ENCODE measurements around the gene UCKL1. TPM values are rescaled to one million over a fixed set of nuclear protein-coding genes. Genes with fewer than 3 reads are reported as not detected.
"Not testable (repeated sequence)": the region's sequence is repeated elsewhere in the genome, so short reads cannot be mapped to it uniquely, and the experiment has no call there.

Gene UCKL1
- polyA plus RNA-seq, 2 donors, result 40.6 to 47.3 TPM

DNA sequence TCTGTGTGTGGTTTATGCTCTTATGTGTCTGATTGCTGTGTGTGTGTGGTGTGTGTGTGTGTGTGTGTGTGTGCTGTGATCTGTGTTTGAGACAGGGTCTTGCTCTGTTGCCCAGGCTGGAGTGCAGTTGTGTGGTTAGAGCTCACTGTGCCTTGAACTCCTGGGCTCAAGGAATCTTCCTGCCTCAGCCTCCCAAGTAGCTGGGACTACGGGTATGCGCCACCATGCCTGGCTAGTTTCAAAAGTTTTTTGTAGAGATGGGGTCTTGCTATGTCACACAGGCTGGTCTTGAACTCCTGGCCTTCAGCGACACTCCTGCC is 16.9 kb upstream of the UCKL1 start:
- Histone ChIP-seq H3K4me3 (ENCODE audit: low read depth in 1 of 2, low read length in 2 of 2) (no peak overlapping the region), H3K36me3 (ENCODE audit: control insufficient read depth in 2 of 2, insufficient read depth in 2 of 2, low read length in 1 of 2) (peaks cover 5 to 9% of the 10 kb centered on the region in 2 donors), H3K9me3 (ENCODE audit: control insufficient read depth in 2 of 2, insufficient read depth in 1 of 2, low read depth in 1 of 2, low read length in 1 of 2) (no peaks in the 10 kb centered on the region), H3K27me3 (ENCODE audit: control insufficient read depth in 1 of 2, insufficient read depth in 2 of 2, low read length in 2 of 2) (no peaks in the 10 kb centered on the region), H3K27ac (ENCODE audit: low read depth in 2 of 2, low read length in 1 of 2) (no peak overlapping the region), H3K4me1 (ENCODE audit: control insufficient read depth in 2 of 2, insufficient read depth in 2 of 2, low read length in 1 of 2) (peaks cover 1 to 22% of the 10 kb centered on the region in 2 donors)
- 96 to 98% methylated on average over 3 of the region's 3 CpGs for WGBS, 2 donors

DNA sequence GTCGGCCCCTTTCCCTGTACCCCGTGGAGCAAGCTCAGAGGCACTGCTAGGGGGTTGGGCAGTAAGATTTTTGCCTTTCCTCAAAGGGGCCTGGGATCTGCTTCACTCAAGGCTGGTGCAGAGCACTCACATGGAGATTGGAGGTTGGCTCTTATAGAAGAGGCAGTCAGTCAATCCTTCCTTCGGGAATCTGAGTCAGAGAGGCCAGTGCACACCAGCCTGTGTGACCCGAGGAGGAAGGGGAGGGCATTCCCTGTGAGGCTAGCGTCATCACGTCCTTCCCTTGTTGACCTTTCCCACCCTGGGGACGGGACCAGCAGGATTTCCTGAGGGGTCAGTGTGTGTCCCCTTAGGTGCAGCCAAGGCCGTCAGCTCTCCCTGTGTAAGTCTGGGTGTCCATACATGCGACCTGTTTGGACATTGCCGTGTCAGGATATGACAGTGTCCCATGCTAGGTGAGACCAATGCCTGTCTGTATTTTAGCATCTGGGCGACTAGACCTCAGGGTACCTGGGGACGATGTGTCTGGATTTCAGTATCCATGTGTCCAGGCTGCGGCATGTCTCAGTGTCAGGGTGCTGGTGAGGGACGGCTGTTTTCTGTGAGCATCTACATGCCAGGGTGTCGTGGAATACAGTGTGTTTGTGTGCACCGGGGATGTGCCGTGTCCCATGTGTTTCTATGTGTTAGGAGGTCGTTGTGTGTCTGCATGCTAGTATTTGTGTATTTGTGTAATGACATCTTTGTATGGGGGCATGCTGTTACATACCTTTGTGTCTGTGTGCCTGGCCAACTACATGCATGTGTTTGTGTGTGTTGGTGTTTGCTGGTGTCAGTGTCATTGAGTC is 16.3 kb upstream of the UCKL1 start:
- Histone ChIP-seq H3K4me3 (ENCODE audit: low read depth in 1 of 2, low read length in 2 of 2) (no peak overlapping the region), H3K9me3 (ENCODE audit: control insufficient read depth in 2 of 2, insufficient read depth in 1 of 2, low read depth in 1 of 2, low read length in 1 of 2) (no peaks in the 10 kb centered on the region), H3K27me3 (ENCODE audit: control insufficient read depth in 1 of 2, insufficient read depth in 2 of 2, low read length in 2 of 2) (no peaks in the 10 kb centered on the region), H3K27ac (ENCODE audit: low read depth in 2 of 2, low read length in 1 of 2) (peak overlapping the region in 1 of 2 donors; percentile 30), H3K36me3 (ENCODE audit: control insufficient read depth in 2 of 2, insufficient read depth in 2 of 2, low read length in 1 of 2) (peaks cover 6 to 12% of the 10 kb centered on the region in 2 donors), H3K4me1 (ENCODE audit: control insufficient read depth in 2 of 2, insufficient read depth in 2 of 2, low read length in 1 of 2) (peaks cover 2 to 20% of the 10 kb centered on the region in 2 donors)
- WGBS, 2 donors, result 70 to 77% methylated on average over 18 of the region's 18 CpGs

DNA sequence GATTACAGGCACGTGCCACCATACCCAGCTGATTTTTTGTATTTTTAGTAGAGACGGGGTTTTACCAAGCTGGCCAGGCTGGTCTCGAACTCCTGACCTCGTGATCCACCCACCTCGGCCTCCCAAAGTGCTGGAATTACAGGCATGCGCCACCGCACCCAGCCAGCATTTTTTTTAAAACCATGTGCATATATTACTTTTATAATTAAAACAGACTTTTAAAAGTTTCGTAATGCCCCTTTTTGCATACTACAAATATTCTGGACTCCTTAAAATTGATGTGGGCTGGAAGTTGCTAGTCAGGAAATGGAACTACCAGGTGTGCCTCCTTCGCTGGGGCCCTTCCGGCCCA is 15.7 kb upstream of the UCKL1 start:
- WGBS, 2 donors, result 84 to 87% methylated on average over 10 of the region's 10 CpGs

DNA sequence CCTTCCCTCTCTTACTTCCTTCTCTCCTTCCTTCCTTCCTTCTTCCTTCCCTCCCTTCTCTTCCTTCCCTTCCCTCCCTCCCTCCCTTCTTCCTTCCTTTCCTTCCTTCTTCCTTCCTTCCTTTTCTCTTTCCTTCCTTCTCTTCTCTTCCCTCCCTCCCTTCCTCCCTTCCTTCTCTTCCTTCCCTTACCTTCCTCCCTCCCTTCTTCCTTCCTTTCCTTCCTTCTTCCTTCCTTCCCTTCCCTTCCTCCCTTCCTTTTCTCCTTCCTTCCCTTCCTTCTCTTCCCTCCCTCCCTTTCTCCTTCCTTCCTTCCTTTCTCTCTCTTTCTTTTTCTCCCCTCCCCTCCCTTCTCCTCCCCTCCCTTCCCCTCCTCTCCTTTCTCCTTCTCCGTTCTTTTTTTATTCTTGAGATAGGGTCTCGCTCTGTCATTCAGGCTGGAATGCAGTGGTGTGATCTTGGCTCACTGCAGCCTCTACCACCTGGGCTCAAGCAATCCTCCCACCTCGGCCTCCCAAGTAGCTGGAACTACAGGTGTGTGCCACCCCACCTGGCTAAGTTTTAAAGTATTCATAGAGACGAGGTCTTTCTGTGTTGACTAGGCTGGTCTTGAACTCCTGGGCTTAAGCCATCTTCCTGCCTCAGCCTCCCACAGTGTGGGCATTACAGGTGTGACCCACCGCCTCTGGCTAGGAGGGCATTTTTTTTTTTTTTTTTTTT is 14.7 kb upstream of the UCKL1 start:
- Histone ChIP-seq H3K4me3 (ENCODE audit: low read depth in 1 of 2, low read length in 2 of 2) (no peak overlapping the region), H3K27me3 (ENCODE audit: control insufficient read depth in 1 of 2, insufficient read depth in 2 of 2, low read length in 2 of 2) (no peaks in the 10 kb centered on the region), H3K4me1 (ENCODE audit: control insufficient read depth in 2 of 2, insufficient read depth in 2 of 2, low read length in 1 of 2) (peaks cover 2 to 20% of the 10 kb centered on the region in 2 donors), H3K36me3 (ENCODE audit: control insufficient read depth in 2 of 2, insufficient read depth in 2 of 2, low read length in 1 of 2) (peaks cover 10 to 26% of the 10 kb centered on the region in 2 donors), H3K9me3 (ENCODE audit: control insufficient read depth in 2 of 2, insufficient read depth in 1 of 2, low read depth in 1 of 2, low read length in 1 of 2) (peaks cover 0 to 3% of the 10 kb centered on the region in 2 donors), H3K27ac (ENCODE audit: low read depth in 2 of 2, low read length in 1 of 2) (no peak overlapping the region)
- WGBS, 2 donors, result 86 to 90% methylated on average over 5 of the region's 5 CpGs

More for the DNA sequence above, 15.7 kb upstream of the UCKL1 start:
- Histone ChIP-seq H3K36me3 (ENCODE audit: control insufficient read depth in 2 of 2, insufficient read depth in 2 of 2, low read length in 1 of 2) (peaks cover 10 to 18% of the 10 kb centered on the region in 2 donors), H3K4me1 (ENCODE audit: control insufficient read depth in 2 of 2, insufficient read depth in 2 of 2, low read length in 1 of 2) (peaks cover 2 to 20% of the 10 kb centered on the region in 2 donors)
- H3K9me3 ChIP-seq (ENCODE audit: control insufficient read depth in 2 of 2, insufficient read depth in 1 of 2, low read depth in 1 of 2, low read length in 1 of 2); H3K4me3 ChIP-seq (ENCODE audit: low read depth in 1 of 2, low read length in 2 of 2); H3K27me3 ChIP-seq (ENCODE audit: control insufficient read depth in 1 of 2, insufficient read depth in 2 of 2, low read length in 2 of 2); H3K27ac ChIP-seq (ENCODE audit: low read depth in 2 of 2, low read length in 1 of 2): not testable (repeated sequence)

DNA sequence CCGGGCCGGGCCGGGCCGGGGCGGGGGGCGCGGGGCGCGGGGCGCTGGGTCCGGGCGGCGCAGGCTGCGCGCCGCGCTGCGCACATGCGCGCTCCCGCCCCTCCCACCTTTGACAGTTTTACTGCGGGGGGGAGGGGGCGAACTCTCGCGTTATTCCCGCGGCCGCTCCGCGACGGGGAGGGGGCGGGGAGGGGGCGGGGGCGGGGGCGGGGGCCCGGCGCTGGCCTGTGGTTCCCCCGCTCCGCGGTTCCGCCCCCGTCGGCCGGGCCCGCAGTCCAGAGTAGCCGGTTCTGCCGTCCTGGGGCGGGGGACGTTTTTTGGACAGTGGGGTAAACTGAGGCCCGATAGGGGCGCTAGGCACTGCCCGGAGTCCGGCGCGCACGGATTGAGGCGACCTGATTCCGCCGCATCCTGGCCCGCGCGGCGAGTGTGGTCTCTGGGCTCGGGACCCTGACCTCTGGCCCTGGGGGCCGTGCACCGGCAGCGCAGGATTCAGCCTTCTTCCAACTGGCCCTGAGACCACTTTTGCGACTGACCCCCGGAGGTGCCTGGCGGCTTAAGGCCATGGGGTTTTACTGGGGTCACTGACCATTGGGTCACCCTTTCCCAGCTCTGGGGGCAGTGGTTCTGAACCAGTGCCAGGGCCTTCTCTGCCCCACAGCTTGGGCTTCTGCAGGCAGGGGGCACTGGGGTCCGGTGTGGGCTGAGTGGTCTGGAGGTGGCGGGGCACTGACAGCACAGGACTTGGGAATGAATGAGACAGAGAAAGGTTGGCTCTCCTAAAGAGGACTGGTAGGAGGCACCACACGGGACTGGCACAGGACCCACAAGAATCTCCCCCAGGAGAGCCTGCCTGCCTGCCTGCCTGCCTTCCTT is 13.9 kb upstream of the UCKL1 start, which contains the start of gene ZNF512B:
Gene ZNF512B, minus strand, starts transcription at position 93 of the 876 bp plus-strand sequence. CDS start 1,980 bp downstream, outside the sequence.
- Histone ChIP-seq H3K27me3 (ENCODE audit: control insufficient read depth in 1 of 2, insufficient read depth in 2 of 2, low read length in 2 of 2) (no peaks in the 10 kb centered on the region), H3K4me3 (ENCODE audit: low read depth in 1 of 2, low read length in 2 of 2) (peak within 1 kb of the TSS; percentile 68 to 88), H3K4me1 (ENCODE audit: control insufficient read depth in 2 of 2, insufficient read depth in 2 of 2, low read length in 1 of 2) (peaks cover 2 to 20% of the 10 kb centered on the region in 2 donors), H3K9me3 (ENCODE audit: control insufficient read depth in 2 of 2, insufficient read depth in 1 of 2, low read depth in 1 of 2, low read length in 1 of 2) (peaks cover 0 to 3% of the 10 kb centered on the region in 2 donors), H3K27ac (ENCODE audit: low read depth in 2 of 2, low read length in 1 of 2) (peak within 1 kb of the TSS; percentile 28 to 63), H3K36me3 (ENCODE audit: control insufficient read depth in 2 of 2, insufficient read depth in 2 of 2, low read length in 1 of 2) (peaks cover 7 to 21% of the 10 kb centered on the region in 2 donors)
- 5% methylated on average over 33 to 54 of the region's 73 CpGs for WGBS, 2 donors

DNA sequence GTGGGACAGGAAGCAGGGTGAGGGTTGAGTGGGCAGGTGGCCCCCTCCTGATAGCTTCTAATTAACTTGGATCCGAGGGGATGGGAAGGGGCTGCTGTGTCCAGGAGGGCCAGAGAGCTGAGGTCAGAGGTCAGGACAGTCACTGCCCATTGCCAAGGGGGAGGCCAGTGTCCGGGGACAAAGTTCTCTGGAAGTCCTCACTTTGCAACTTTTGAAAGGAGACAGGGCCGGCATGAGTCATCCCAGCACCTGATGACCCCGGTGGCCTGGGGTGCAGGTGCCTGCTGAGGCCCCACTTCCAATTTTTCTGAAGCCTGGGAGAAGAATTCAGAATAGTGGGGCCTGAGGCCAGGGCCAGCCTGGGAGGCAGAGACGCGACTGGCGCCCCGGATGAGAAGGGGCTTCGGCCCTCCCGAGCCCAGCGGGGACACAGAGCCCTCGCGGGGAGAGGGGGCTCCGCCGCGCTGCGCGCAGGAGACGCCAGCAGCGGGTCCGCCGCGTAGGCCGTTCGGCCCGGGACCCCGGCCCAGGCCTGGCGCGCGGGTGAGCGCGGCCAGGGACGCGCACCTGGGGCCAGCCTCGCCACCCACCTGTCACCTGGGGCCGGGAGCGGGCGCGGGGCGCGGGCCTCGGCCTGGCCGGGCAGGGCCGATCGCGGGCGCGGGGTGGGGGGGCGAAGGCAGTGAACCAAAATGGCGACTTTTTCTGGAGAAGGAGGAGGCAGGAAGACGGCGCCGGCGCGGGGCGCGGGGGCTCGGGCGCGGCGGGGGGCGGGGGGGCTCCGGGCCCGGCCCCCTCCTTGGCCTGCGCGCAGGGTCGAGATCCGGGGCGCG is 12.9 kb upstream of the UCKL1 start:
- Histone ChIP-seq H3K4me3 (ENCODE audit: low read depth in 1 of 2, low read length in 2 of 2) (peak overlapping the region; percentile 68 to 88), H3K27ac (ENCODE audit: low read depth in 2 of 2, low read length in 1 of 2) (peak overlapping the region; percentile 28 to 63), H3K36me3 (ENCODE audit: control insufficient read depth in 2 of 2, insufficient read depth in 2 of 2, low read length in 1 of 2) (peaks cover 6 to 22% of the 10 kb centered on the region in 2 donors), H3K4me1 (ENCODE audit: control insufficient read depth in 2 of 2, insufficient read depth in 2 of 2, low read length in 1 of 2) (peaks cover 2 to 18% of the 10 kb centered on the region in 2 donors), H3K9me3 (ENCODE audit: control insufficient read depth in 2 of 2, insufficient read depth in 1 of 2, low read depth in 1 of 2, low read length in 1 of 2) (peaks cover 0 to 3% of the 10 kb centered on the region in 2 donors), H3K27me3 (ENCODE audit: control insufficient read depth in 1 of 2, insufficient read depth in 2 of 2, low read length in 2 of 2) (no peaks in the 10 kb centered on the region)
- 1 to 2% methylated on average over 44 to 70 of the region's 70 CpGs for WGBS, 2 donors

DNA sequence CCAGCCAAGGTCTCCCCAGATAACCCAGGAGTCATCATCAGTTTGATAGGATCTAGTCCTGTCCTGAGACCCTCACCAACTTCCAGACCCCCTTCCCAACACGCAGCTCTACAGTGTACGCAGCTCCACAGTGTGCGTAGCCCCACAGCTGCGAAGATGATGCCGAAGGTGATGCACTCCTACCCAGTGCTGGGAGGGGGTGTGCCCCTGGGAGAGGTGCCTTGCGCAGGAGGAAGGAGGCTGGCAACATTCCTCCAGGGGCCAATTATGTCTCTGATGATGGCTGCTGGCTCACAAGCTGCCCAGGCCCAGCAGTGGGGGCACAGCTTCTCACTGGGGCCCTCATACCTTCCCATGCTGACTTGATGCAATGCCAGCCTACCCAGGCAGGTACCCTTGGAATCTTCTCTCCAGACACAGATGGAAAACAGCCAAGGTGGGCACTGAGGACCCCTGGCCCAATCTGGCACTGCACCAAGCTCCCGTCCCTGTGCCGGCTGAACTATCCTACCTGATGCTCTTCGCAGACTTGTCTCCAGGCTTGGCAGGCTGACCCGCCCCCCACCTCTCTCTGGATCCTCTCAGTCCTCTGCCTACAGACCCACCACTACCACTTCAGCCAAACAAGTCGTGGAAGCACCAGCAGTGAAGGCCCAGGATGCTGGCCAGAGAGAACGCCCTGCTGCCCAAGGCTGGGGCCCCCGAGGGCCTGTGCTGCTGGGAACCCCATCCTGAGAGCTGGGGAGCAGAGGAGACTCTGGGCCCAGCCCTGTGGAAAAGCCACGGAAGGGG is 12.1 kb upstream of the UCKL1 start:
- H3K36me3 ChIP-seq (ENCODE audit: control insufficient read depth in 2 of 2, insufficient read depth in 2 of 2, low read length in 1 of 2), result peaks cover 6 to 30% of the 10 kb centered on the region in 2 donors
- H3K27me3 ChIP-seq (ENCODE audit: control insufficient read depth in 1 of 2, insufficient read depth in 2 of 2, low read length in 2 of 2), result no peaks in the 10 kb centered on the region
- peak overlapping the region in 1 of 2 donors; percentile 34 for H3K27ac ChIP-seq (ENCODE audit: low read depth in 2 of 2, low read length in 1 of 2)
- 73 to 74% methylated on average over 14 of the region's 14 CpGs for WGBS, 2 donors
- peaks cover 0 to 3% of the 10 kb centered on the region in 2 donors for H3K9me3 ChIP-seq (ENCODE audit: control insufficient read depth in 2 of 2, insufficient read depth in 1 of 2, low read depth in 1 of 2, low read length in 1 of 2)
- peak overlapping the region; percentile 68 to 88 for H3K4me3 ChIP-seq (ENCODE audit: low read depth in 1 of 2, low read length in 2 of 2)
- peaks cover 2 to 15% of the 10 kb centered on the region in 2 donors for H3K4me1 ChIP-seq (ENCODE audit: control insufficient read depth in 2 of 2, insufficient read depth in 2 of 2, low read length in 1 of 2)

Data from esophagus (tissue), 2 donors.